K562 (cell line): ENCODE data around the gene TMEM217. TPM values are rescaled to one million over a fixed set of nuclear protein-coding genes. Genes with fewer than 3 reads are reported as not detected.
A peak's percentile ranks its signal among the peaks of the same experiment; 100 is the strongest.

Experiments
- BRD4 ChIP-seq: fragments of 200-600 bp; sonication (generic); IDR thresholded peaks from 2 replicates; pipeline ENCODE4 v1.6.1; 2017; ENCODE audit warnings: inconsistent platforms
- CCAR2 ChIP-seq: fragments of 200-400 bp; formaldehyde crosslinking; IDR thresholded peaks from 2 replicates; pipeline ENCODE4 v1.6.1; 2017; ENCODE audit warnings: mild to moderate bottlenecking, low read depth, low read length
- CEBPB ChIP-seq: fragments of 450-650 bp; IDR thresholded peaks from 2 replicates; pipeline ENCODE4 v1.6.1; 2016; ENCODE audit warnings: missing genetic modification characterization, missing compliant biosample characterization
- GTF2F1 ChIP-seq: IDR thresholded peaks from 2 replicates; pipeline ENCODE4 v1.6.1; 2011; ENCODE audit warnings: low read depth, low read length, improper control_type of control experiment
- HDAC1 ChIP-seq, 2 experiments: fragments of 450-650 bp; IDR thresholded peaks; 2 replicates each; pipeline ENCODE4 v1.6.1; 2016 to 2017; ENCODE audit warnings: inconsistent platforms in 1 of 2, mild to moderate bottlenecking in 1 of 2, moderate library complexity in 1 of 2
- ID3 ChIP-seq, 2 experiments: fragments of 250-450 bp in 1 of 2; fragments of 450-650 bp in 1 of 2; sonication (Bioruptor Pico) in 1 of 2; IDR thresholded peaks; 2 replicates each; pipeline versions ENCODE4 v1.6.1 to v1.8.0; 2016 to 2021; ENCODE audit warnings: mild to moderate bottlenecking in 2 of 2, moderate library complexity in 2 of 2, missing compliant biosample characterization in 1 of 2, missing genetic modification characterization in 1 of 2
- MAFK ChIP-seq: IDR thresholded peaks from 2 replicates; pipeline ENCODE4 v1.6.1; 2011; ENCODE audit warnings: low read length, improper control_type of control experiment
- PATZ1 ChIP-seq: fragments of 250-450 bp; sonication (Bioruptor Pico); IDR thresholded peaks from 2 replicates; pipeline ENCODE4 v1.5.0; 2020; ENCODE audit warnings: mild to moderate bottlenecking, borderline replicate concordance
- POLR2AphosphoS5 ChIP-seq: IDR thresholded peaks from 2 replicates; pipeline ENCODE4 v1.6.1; 2011; ENCODE audit warnings: mild to moderate bottlenecking, low read depth, low read length, moderate library complexity; ENCODE audit not compliant: control insufficient read depth, insufficient read depth
- RBM22 ChIP-seq: fragments of 200-400 bp; formaldehyde crosslinking; IDR thresholded peaks from 2 replicates; pipeline ENCODE4 v1.6.1; 2018; ENCODE audit warnings: low read length, low read depth; ENCODE audit not compliant: poor library complexity, severe bottlenecking
- RUNX1 ChIP-seq: sonication (generic); IDR thresholded peaks from 2 replicates; pipeline ENCODE4 v1.6.1; 2016; ENCODE audit warnings: antibody characterized with exemption, low read depth
- SAP30 ChIP-seq: fragments of 200-600 bp; sonication (generic); IDR thresholded peaks from 2 replicates; pipeline ENCODE4 v1.6.1; 2012; ENCODE audit warnings: borderline replicate concordance, low read depth, mild to moderate bottlenecking, moderate library complexity, low read length, control low read depth, inconsistent platforms; ENCODE audit not compliant: insufficient read depth, poor library complexity, severe bottlenecking
- SMAD4 ChIP-seq: fragments of 250-450 bp; sonication (Bioruptor Pico); conservative IDR thresholded peaks from 2 replicates; pipeline ENCODE4 v1.8.0; 2021; ENCODE audit warnings: inconsistent platforms, mild to moderate bottlenecking, moderate library complexity
- SMARCE1 ChIP-seq: fragments of 450-650 bp; IDR thresholded peaks from 2 replicates; pipeline ENCODE4 v1.7.1; 2016; ENCODE audit warnings: mild to moderate bottlenecking
- TCF7L2 ChIP-seq: fragments of 150-350 bp; IDR thresholded peaks from 2 replicates; pipeline ENCODE4 v1.6.1; 2016; ENCODE audit warnings: low read depth, mild to moderate bottlenecking, low read length, moderate library complexity
- ZC3H8 ChIP-seq: fragments of 450-650 bp; IDR thresholded peaks from 2 replicates; pipeline ENCODE4 v1.6.1; 2017
- ZFP36 ChIP-seq: fragments of 150-350 bp; IDR thresholded peaks from 2 replicates; pipeline ENCODE4 v1.6.1; 2018; ENCODE audit warnings: low read length, low read depth; ENCODE audit not compliant: partially characterized antibody
- ZFPM2 ChIP-seq: fragments of 250-450 bp; sonication (Bioruptor Pico); IDR thresholded peaks from 2 replicates; pipeline ENCODE4 v1.5.1; 2022; ENCODE audit warnings: mild to moderate bottlenecking
- ZHX1 ChIP-seq: fragments of 150-350 bp; conservative IDR thresholded peaks from 2 replicates; pipeline ENCODE4 v1.6.1; 2014; ENCODE audit warnings: low read length
- polyA plus RNA-seq, 8 experiments: library from polyadenylated mRNA; depleted of rRNA in 4 of 8; stranded (reverse) in 5 of 8; unstranded in 3 of 8; fragments of >200 nt; fragmentation: Nextera tagmentation in 2 of 8; fragmentation: Illumina TruSeq in 1 of 8; extraction: Ambion mirVana in 2 of 8; extraction: Trizol in 1 of 8; gene quantifications; 2 replicates each; pipeline versions ENCODE4 v1.2.1 to v1.2.3, GENCODE V29; 2011 to 2014; ENCODE audit warnings: inconsistent platforms in 1 of 8, missing spikeins in 1 of 8
- total RNA-seq, 7 experiments: library from RNA; depleted of rRNA in 6 of 7; stranded (reverse); fragments of >200 nt in 6 of 7; fragmentation: Illumina TruSeq in 2 of 7; extraction: Trizol in 2 of 7; gene quantifications; 2 replicates each; pipeline versions ENCODE4 v1.2.1 to v1.2.3, GENCODE V29; 2011 to 2021; ENCODE audit warnings: low replicate concordance in 1 of 7
- TF ChIP-seq, protein P1 (sequence below): fragments of 450-650 bp; conservative IDR thresholded peaks from 2 replicates; pipeline ENCODE4 v1.6.1; 2016; ENCODE audit warnings: missing genetic modification characterization, low read depth, mild to moderate bottlenecking, missing compliant biosample characterization, moderate library complexity
- TF ChIP-seq, protein P2 (sequence below): fragments of 450-650 bp; IDR thresholded peaks from 2 replicates; pipeline ENCODE4 v1.6.1; 2017; ENCODE audit warnings: mild to moderate bottlenecking, moderate library complexity

Gene TMEM217
- total and polyA plus RNA-seq, 9 of the 15 experiments (the other 6 are each of a cell fraction or from before 2014, with no cell fraction given), result 1.3 to 8.0 (median 1.9) TPM

- TF ChIP-seq MAFK (peak; percentile 79), CEBPB (peak; percentile 76), BRD4 (no peak), SMARCE1 (no peak), RUNX1 (no peak), SMAD4 (no peak), PATZ1 (CRISPR knock-in tag) (no peak), ID3 (CRISPR knock-in tag; IDR thresholded peaks at IDR 0.05) (no peak), ID3 (tag; IDR thresholded peaks at IDR 0.05) (no peak), SAP30 (no peak), ZFPM2 (CRISPR knock-in tag) (no peak), RBM22 (no peak), ZFP36 (no peak), ZC3H8 (no peak), CCAR2 (no peak), GTF2F1 (no peak), ZHX1 (no peak), TCF7L2 (no peak), HDAC1 (IDR thresholded peaks at IDR 0.05) (0 out of 4 replicates have a peak, but pooled peaks of 1 of the 2 experiments have one; percentile 7), POLR2AphosphoS5 (no peak)
- TF ChIP-seq, protein P1, sequence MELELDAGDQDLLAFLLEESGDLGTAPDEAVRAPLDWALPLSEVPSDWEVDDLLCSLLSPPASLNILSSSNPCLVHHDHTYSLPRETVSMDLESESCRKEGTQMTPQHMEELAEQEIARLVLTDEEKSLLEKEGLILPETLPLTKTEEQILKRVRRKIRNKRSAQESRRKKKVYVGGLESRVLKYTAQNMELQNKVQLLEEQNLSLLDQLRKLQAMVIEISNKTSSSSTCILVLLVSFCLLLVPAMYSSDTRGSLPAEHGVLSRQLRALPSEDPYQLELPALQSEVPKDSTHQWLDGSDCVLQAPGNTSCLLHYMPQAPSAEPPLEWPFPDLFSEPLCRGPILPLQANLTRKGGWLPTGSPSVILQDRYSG (tag), result no peak
- TF ChIP-seq, protein P2, sequence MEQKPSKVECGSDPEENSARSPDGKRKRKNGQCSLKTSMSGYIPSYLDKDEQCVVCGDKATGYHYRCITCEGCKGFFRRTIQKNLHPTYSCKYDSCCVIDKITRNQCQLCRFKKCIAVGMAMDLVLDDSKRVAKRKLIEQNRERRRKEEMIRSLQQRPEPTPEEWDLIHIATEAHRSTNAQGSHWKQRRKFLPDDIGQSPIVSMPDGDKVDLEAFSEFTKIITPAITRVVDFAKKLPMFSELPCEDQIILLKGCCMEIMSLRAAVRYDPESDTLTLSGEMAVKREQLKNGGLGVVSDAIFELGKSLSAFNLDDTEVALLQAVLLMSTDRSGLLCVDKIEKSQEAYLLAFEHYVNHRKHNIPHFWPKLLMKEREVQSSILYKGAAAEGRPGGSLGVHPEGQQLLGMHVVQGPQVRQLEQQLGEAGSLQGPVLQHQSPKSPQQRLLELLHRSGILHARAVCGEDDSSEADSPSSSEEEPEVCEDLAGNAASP, result no peak
Observed at GRCh38 chr6:37256692-37257319, 1.1 kb downstream of the TMEM217 start (continued).
